Endothelial cell (in vitro differentiated cells): ENCODE results near the gene F8. TPM values are rescaled to one million over a fixed set of nuclear protein-coding genes. Genes with fewer than 3 reads are reported as not detected.
"Not testable (repeated sequence)": the region's sequence is repeated elsewhere in the genome, so short reads cannot be mapped to it uniquely, and the experiment has no call there.

Experiments
- DNase-seq: peaks from one replicate; pipeline ENCODE4 v3.0.0; 2021; ENCODE audit warnings: low spot score
- H3K27ac Mint-ChIP-seq: one replicate; pipeline ENCODE4 v1.8.0; 2021; ENCODE audit warnings: mixed read lengths, inconsistent platforms; ENCODE audit not compliant: unreplicated experiment
- H3K27me3 Mint-ChIP-seq: one replicate; pipeline ENCODE4 v1.8.0; 2021; ENCODE audit warnings: mild to moderate bottlenecking, moderate library complexity, mixed read lengths, inconsistent platforms; ENCODE audit not compliant: unreplicated experiment
- H3K36me3 Mint-ChIP-seq: one replicate; pipeline ENCODE4 v1.8.0; 2021; ENCODE audit warnings: mild to moderate bottlenecking, low read depth, mixed read lengths, inconsistent platforms; ENCODE audit not compliant: unreplicated experiment
- H3K4me1 Mint-ChIP-seq: one replicate; pipeline ENCODE4 v1.8.0; 2021; ENCODE audit warnings: mild to moderate bottlenecking, mixed read lengths, inconsistent platforms; ENCODE audit not compliant: unreplicated experiment
- H3K4me3 Mint-ChIP-seq: one replicate; pipeline ENCODE4 v1.8.0; 2021; ENCODE audit warnings: mild to moderate bottlenecking, mixed read lengths, inconsistent platforms; ENCODE audit not compliant: unreplicated experiment
- H3K9me3 Mint-ChIP-seq: one replicate; pipeline ENCODE4 v1.8.0; 2021; ENCODE audit warnings: mixed read lengths, inconsistent platforms; ENCODE audit not compliant: unreplicated experiment
- total RNA-seq: library from RNA; stranded (reverse); fragmentation: NEBNext Ultra II Directional; extraction: Animal tissue kit (Norgen Biotek cat#: 25700); gene quantifications from one replicate; pipeline ENCODE4 v1.2.1, GENCODE V29; 2021; ENCODE audit not compliant: unreplicated experiment
- TF ChIP-seq, protein P1 (sequence below): fragments of 200-600 bp; sonication (generic); IDR thresholded peaks from one replicate; pipeline ENCODE4 v1.5.0; 2021; ENCODE audit warnings: antibody characterized with exemption; ENCODE audit not compliant: unreplicated experiment

F8 gene
- total RNA-seq, 1 donor from 2014 or later: 4.5 TPM

DNA sequence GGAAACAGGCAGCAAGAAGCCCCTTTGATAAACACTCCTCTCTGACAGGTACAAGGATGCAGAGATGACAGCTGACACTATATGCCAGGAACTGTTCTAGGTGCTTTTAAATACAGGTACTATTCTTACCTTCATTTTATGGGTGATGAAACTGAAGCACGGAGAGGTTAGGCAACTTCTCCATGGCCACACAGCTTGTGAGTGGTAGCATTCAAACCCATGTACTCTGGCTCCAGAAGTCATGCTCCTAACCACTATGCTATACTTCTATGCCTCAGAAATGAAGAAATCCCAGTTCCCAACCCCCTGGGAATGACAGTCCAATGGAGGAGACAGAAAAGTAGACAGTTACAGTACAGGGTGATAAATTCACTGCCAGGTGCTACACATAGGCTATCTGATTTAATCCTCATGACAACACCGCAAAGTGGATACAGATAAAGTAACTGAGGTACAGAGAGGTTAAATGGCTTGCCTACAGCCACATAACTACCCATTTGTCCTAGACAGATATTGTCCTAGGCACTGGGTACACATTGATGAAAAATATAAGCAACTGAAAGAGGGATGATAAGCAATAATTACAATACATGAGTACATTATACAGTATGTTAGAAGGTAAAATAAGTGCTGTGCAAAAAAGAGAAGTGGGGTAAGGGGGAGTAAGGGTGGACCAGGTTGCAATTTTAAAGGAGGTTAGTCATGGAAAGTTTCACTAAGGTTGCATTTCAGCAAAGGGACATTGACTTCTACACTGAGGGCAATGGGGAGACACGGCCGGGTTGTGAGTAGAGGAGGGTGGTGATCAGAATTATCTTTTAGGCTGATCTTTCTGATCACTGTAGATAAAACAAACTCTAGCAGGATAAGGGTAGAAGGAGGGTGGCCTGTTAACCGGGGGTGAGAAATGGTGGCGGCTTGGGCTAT, 1.6 kb upstream of the F8 start:
- H3K36me3 Mint-ChIP-seq: no peaks in the 10 kb centered on the region
- peaks cover 6% of the 10 kb centered on the region for H3K4me1 Mint-ChIP-seq
- H3K9me3 Mint-ChIP-seq: no peaks in the 10 kb centered on the region
- H3K4me3 Mint-ChIP-seq: no peak overlapping the region
- no peak for DNase-seq
- H3K27ac Mint-ChIP-seq: peak overlapping the region; percentile 31
- TF ChIP-seq, protein P1, sequence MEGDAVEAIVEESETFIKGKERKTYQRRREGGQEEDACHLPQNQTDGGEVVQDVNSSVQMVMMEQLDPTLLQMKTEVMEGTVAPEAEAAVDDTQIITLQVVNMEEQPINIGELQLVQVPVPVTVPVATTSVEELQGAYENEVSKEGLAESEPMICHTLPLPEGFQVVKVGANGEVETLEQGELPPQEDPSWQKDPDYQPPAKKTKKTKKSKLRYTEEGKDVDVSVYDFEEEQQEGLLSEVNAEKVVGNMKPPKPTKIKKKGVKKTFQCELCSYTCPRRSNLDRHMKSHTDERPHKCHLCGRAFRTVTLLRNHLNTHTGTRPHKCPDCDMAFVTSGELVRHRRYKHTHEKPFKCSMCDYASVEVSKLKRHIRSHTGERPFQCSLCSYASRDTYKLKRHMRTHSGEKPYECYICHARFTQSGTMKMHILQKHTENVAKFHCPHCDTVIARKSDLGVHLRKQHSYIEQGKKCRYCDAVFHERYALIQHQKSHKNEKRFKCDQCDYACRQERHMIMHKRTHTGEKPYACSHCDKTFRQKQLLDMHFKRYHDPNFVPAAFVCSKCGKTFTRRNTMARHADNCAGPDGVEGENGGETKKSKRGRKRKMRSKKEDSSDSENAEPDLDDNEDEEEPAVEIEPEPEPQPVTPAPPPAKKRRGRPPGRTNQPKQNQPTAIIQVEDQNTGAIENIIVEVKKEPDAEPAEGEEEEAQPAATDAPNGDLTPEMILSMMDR: no peak
- peaks cover 2% of the 10 kb centered on the region for H3K27me3 Mint-ChIP-seq

- TF ChIP-seq, protein P1: no peak
- no peak overlapping the region for H3K4me3 Mint-ChIP-seq
- DNase-seq: no peak
- H3K27me3 Mint-ChIP-seq: no peaks in the 10 kb centered on the region
- H3K27ac Mint-ChIP-seq: no peak overlapping the region
- no peaks in the 10 kb centered on the region for H3K36me3 Mint-ChIP-seq
- H3K9me3 Mint-ChIP-seq: no peaks in the 10 kb centered on the region
- H3K4me1 Mint-ChIP-seq: peaks cover 6% of the 10 kb centered on the region
These were observed 1.9 kb downstream of the F8 start for GRCh38 chrX:155020591-155020990.

- Mint-ChIP-seq H3K9me3 (no peaks in the 10 kb centered on the region), H3K4me3 (no peak overlapping the region), H3K4me1 (no peaks in the 10 kb centered on the region), H3K27me3 (no peaks in the 10 kb centered on the region), H3K27ac (no peak overlapping the region), H3K36me3 (no peaks in the 10 kb centered on the region)
- no peak for DNase-seq
- TF ChIP-seq, protein P1: no peak
These were observed 12.5 kb downstream of the F8 start for GRCh38 chrX:155009994-155010472.

- not testable (repeated sequence) for DNase-seq, H3K4me3 Mint-ChIP-seq, H3K36me3 Mint-ChIP-seq, H3K9me3 Mint-ChIP-seq, H3K4me1 Mint-ChIP-seq, H3K27me3 Mint-ChIP-seq, H3K27ac Mint-ChIP-seq
These were observed 13.9 kb downstream of the F8 start for GRCh38 chrX:155008578-155008977.

GRCh38 chrX:155006913-155007671, 15.4 kb downstream of the F8 start:
- H3K27ac Mint-ChIP-seq, H3K4me3 Mint-ChIP-seq: not testable (repeated sequence)

DNA sequence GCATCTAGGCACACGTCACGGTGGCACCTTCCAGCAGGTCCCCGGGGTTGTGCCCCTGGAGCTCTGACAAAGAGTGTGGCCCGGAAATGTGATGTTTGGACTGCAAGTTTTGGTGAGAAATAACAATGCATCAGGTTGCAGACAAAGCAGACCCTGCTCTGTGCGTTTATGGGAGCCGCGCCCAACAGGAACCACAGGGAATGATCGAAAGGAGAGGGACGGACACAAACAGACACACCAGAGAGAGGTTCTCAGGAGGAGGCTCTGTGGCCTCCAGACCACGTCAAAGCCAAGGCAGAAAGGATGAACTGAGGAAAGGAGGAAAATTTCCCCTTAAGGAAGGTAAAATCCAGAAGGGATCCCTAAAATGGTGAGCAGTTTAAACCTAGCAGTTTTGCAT, 16.1 kb downstream of the F8 start:
- DNase-seq, H3K27me3 Mint-ChIP-seq, H3K4me3 Mint-ChIP-seq, H3K36me3 Mint-ChIP-seq, H3K9me3 Mint-ChIP-seq, H3K27ac Mint-ChIP-seq, H3K4me1 Mint-ChIP-seq: not testable (repeated sequence)

More at GRCh38 chrX:155006913-155007671, 15.4 kb downstream of the F8 start:
- DNase-seq, H3K9me3 Mint-ChIP-seq, H3K36me3 Mint-ChIP-seq, H3K4me1 Mint-ChIP-seq, H3K27me3 Mint-ChIP-seq: not testable (repeated sequence)
